ENCODE results near the gene DBNDD2.

DBNDD2 gene

GRCh38 chr20:45415822-45416637 is 7.9 kb downstream of the DBNDD2 start, which contains the start of gene PIGT:
TSS of gene PIGT (plus strand) at chr20:45416141. CDS start at chr20:45416157, 16 bp downstream.
- DNase-seq (ENCODE audit: low read depth in 2 of 2): peak; percentile 51 to 52

GRCh38 chr20:45416917-45417316 is 8.8 kb downstream of the DBNDD2 start:
- no peak for DNase-seq (ENCODE audit: low read depth in 2 of 2)

- DNase-seq (ENCODE audit: low read depth in 2 of 2): peak; percentile 26 to 30
These were observed 11.4 kb downstream of the DBNDD2 start for GRCh38 chr20:45419188-45420091.

GRCh38 chr20:45420125-45420524 is 12.0 kb downstream of the DBNDD2 start:
- DNase-seq (ENCODE audit: low read depth in 2 of 2): no peak

GRCh38 chr20:45423700-45424099 is 15.6 kb downstream of the DBNDD2 start:
- no peak for DNase-seq (ENCODE audit: low read depth in 2 of 2)

- DNase-seq (ENCODE audit: low read depth in 2 of 2): no peak
These were observed 17.5 kb downstream of the DBNDD2 start for GRCh38 chr20:45425561-45425960.

GRCh38 chr20:45426320-45427016 is 18.4 kb downstream of the DBNDD2 start:
- DNase-seq (ENCODE audit: low read depth in 2 of 2): no peak

- no peak for DNase-seq (ENCODE audit: low read depth in 2 of 2)
These were observed 19.4 kb downstream of the DBNDD2 start for GRCh38 chr20:45427236-45428149.

GRCh38 chr20:45429618-45430017 is 21.5 kb downstream of the DBNDD2 start:
- no peak for DNase-seq (ENCODE audit: low read depth in 2 of 2)

- no peak for DNase-seq (ENCODE audit: low read depth in 2 of 2)
These were observed 24.2 kb downstream of the DBNDD2 start for GRCh38 chr20:45432294-45432693.

GRCh38 chr20:45433316-45433715 is 25.2 kb downstream of the DBNDD2 start:
- DNase-seq (ENCODE audit: low read depth in 2 of 2): no peak

- DNase-seq (ENCODE audit: low read depth in 2 of 2): no peak
These were observed 25.9 kb downstream of the DBNDD2 start for GRCh38 chr20:45433976-45434375.

- peak; percentile 48 to 50 for DNase-seq (ENCODE audit: low read depth in 2 of 2)
These were observed 28.8 kb downstream of the DBNDD2 start for GRCh38 chr20:45436732-45437485.

GRCh38 chr20:45440424-45440823 is 32.3 kb downstream of the DBNDD2 start:
- no peak for DNase-seq (ENCODE audit: low read depth in 2 of 2)

- DNase-seq (ENCODE audit: low read depth in 2 of 2): no peak
These were observed 33.0 kb downstream of the DBNDD2 start for GRCh38 chr20:45440891-45441685.

GRCh38 chr20:45441746-45442145 is 33.7 kb downstream of the DBNDD2 start:
- no peak for DNase-seq (ENCODE audit: low read depth in 2 of 2)

GRCh38 chr20:45444050-45444449 is 36.0 kb downstream of the DBNDD2 start:
- DNase-seq (ENCODE audit: low read depth in 2 of 2): no peak

GRCh38 chr20:45445805-45446562 is 37.9 kb downstream of the DBNDD2 start:
- no peak for DNase-seq (ENCODE audit: low read depth in 2 of 2)

- no peak for DNase-seq (ENCODE audit: low read depth in 2 of 2)
These were observed 40.2 kb downstream of the DBNDD2 start for GRCh38 chr20:45448270-45448669.

All from fibroblast of skin of left quadriceps (primary cell).